Ovary (tissue), 3 donors: Measurements from ENCODE around the gene SUDS3.

ENCODE experiments used
- CTCF ChIP-seq, 3 donors: fragments of 450-650 bp in 2 of 3; fragments of 200-600 bp in 1 of 3; IDR thresholded peaks; one replicate each; pipeline versions ENCODE4 v1.5.1 to v1.8.0; 2016 to 2022; ENCODE audit warnings: antibody characterized with exemption in 3 of 3, mild to moderate bottlenecking in 1 of 3
- EP300 ChIP-seq: sonication (generic); formaldehyde crosslinking; IDR thresholded peaks from one replicate; pipeline ENCODE4 v1.6.1; 2017; ENCODE audit warnings: antibody characterized with exemption
- POLR2A ChIP-seq: fragments of 450-650 bp; IDR thresholded peaks from one replicate; pipeline ENCODE4 v1.6.1; 2017; ENCODE audit warnings: antibody characterized with exemption, mild to moderate bottlenecking, moderate library complexity
- donor health status: DM: no; HTN: no; CAD: no.

DNA sequence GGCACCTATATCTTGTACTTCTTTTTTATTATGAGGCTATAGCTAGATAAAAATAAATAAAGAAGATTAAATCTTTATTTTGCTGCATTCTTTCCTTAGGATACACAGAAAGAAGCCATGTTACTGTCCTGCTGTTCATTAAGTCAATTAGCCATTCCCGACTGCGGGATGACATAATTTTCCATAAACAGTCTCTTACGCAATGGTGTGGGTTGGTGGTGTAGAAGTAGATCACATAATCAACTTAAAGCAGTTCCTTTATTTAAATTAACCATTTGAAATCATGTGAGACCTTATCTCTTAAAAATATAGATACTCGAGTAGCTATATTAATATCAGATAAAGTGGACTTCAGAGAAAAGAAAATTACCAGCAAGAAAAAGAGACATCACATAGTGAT lies 43.8 kb upstream of the SUDS3 start:
- no peak for TF ChIP-seq CTCF (IDR thresholded peaks at IDR 0.05)
- TF ChIP-seq POLR2A, result no peak
- TF ChIP-seq EP300, result no peak
